OCI-M1 (cell line): ENCODE data around the gene CAMKK2.
"Not testable (repeated sequence)": the region's sequence is repeated elsewhere in the genome, so short reads cannot be mapped to it uniquely, and the experiment has no call there.

Experiments used
- DNase-seq: peaks from one replicate; lab custom pipeline; 2025; lab: John Stamatoyannopoulos, UW

CAMKK2 gene

GRCh38 chr12:121279071-121279375, 17.5 kb downstream of the CAMKK2 start:
- no peak for DNase-seq

GRCh38 chr12:121278169-121279070, 18.1 kb downstream of the CAMKK2 start:
- DNase-seq: peak; percentile 9

GRCh38 chr12:121277374-121277759, 19.1 kb downstream of the CAMKK2 start:
- DNase-seq: no peak

GRCh38 chr12:121274036-121274763, 22.3 kb downstream of the CAMKK2 start:
- no peak for DNase-seq

- no peak for DNase-seq
Observed at GRCh38 chr12:121273364-121273896, 23.1 kb downstream of the CAMKK2 start.

- DNase-seq: no peak
Observed at GRCh38 chr12:121267822-121268221, 28.7 kb downstream of the CAMKK2 start.

- no peak for DNase-seq
Observed at GRCh38 chr12:121264951-121265515, 31.5 kb downstream of the CAMKK2 start.

- no peak for DNase-seq
Observed at GRCh38 chr12:121264135-121264534, 32.4 kb downstream of the CAMKK2 start.

- no peak for DNase-seq
Observed at GRCh38 chr12:121263206-121263935, 33.1 kb downstream of the CAMKK2 start.

- DNase-seq: no peak
Observed at GRCh38 chr12:121261398-121261797, 35.1 kb downstream of the CAMKK2 start.

GRCh38 chr12:121260091-121260490, 36.4 kb downstream of the CAMKK2 start:
- DNase-seq: no peak

- no peak for DNase-seq
Observed at GRCh38 chr12:121259074-121259473, 37.4 kb downstream of the CAMKK2 start.

- not testable (repeated sequence) for DNase-seq
Observed at GRCh38 chr12:121257704-121258449, 38.6 kb downstream of the CAMKK2 start.

GRCh38 chr12:121255433-121255832, 41.1 kb downstream of the CAMKK2 start:
- no peak for DNase-seq

- no peak for DNase-seq
Observed at GRCh38 chr12:121253638-121254335, 42.7 kb downstream of the CAMKK2 start.

GRCh38 chr12:121252712-121253345, 43.7 kb downstream of the CAMKK2 start:
- DNase-seq: no peak

- no peak for DNase-seq
Observed at GRCh38 chr12:121251838-121252237, 44.7 kb downstream of the CAMKK2 start.

- no peak for DNase-seq
Observed at GRCh38 chr12:121250359-121250758, 46.1 kb downstream of the CAMKK2 start.

- DNase-seq: no peak
Observed at GRCh38 chr12:121248622-121249021, 47.9 kb downstream of the CAMKK2 start.

GRCh38 chr12:121246893-121247557, 49.5 kb downstream of the CAMKK2 start:
- DNase-seq: no peak
